ENCODE measurements around the gene CENPT. TPM values are rescaled to one million over a fixed set of nuclear protein-coding genes. Genes with fewer than 3 reads are reported as not detected.

The CENPT gene
- total RNA-seq, 1 donor from 2014 or later, result 10.3 TPM

DNA sequence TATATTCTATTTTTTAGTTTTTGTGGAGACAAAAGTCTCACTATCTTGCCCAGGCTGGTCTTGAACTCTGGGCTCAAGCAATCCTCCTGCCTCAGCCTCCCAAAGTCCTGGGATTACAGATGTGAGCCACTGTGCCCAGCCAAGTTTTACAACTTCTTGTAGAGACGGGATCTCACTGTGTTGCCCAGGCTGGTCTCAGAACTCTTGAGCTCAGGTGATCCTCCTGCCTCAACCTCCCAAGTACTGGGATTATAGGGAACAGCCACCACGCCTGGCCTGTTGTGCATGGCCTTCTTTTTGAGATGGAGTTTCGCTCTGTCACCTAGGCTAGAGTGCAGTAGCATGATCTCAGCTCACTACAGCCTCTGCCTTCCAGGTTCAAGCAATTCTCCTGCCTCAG, 6.2 kb upstream of the CENPT start:
- H3K36me3 ChIP-seq (ENCODE audit: control insufficient read depth, insufficient read depth, low read length), result peaks cover 3% of the 10 kb centered on the region
- H3K4me3 ChIP-seq (ENCODE audit: low read depth, low read length), result no peak overlapping the region
- FAIRE-seq (no peak), DNase-seq (ENCODE audit: low read depth) (no peak)
- TF ChIP-seq, protein P1, sequence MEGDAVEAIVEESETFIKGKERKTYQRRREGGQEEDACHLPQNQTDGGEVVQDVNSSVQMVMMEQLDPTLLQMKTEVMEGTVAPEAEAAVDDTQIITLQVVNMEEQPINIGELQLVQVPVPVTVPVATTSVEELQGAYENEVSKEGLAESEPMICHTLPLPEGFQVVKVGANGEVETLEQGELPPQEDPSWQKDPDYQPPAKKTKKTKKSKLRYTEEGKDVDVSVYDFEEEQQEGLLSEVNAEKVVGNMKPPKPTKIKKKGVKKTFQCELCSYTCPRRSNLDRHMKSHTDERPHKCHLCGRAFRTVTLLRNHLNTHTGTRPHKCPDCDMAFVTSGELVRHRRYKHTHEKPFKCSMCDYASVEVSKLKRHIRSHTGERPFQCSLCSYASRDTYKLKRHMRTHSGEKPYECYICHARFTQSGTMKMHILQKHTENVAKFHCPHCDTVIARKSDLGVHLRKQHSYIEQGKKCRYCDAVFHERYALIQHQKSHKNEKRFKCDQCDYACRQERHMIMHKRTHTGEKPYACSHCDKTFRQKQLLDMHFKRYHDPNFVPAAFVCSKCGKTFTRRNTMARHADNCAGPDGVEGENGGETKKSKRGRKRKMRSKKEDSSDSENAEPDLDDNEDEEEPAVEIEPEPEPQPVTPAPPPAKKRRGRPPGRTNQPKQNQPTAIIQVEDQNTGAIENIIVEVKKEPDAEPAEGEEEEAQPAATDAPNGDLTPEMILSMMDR (IDR thresholded peaks at IDR 0.05; ENCODE audit: insufficient read depth, low read length, severe bottlenecking), result no peak
- H3K27me3 ChIP-seq (ENCODE audit: control insufficient read depth, insufficient read depth, low read length), result no peaks in the 10 kb centered on the region

DNA sequence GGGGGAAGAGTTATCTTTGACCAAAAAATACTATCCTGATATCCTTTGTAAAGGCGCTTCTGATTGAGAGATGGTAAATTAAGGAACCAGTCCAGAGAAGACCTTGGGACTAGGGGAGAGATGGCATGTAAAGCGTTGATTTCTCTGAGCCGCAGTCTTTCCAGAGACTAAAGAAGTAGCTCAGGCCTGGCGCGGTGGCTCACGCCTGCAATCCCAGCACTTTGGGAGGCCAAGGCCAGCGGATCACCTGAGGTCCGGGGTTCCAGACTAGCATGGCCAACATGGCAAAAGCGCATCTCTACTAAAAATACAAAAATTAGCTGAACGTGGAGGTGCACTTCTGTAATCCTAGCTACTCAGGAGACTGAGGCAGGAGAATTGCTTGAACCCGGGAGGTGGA, 625 bp upstream of the CENPT start:
- H3K4me3 ChIP-seq (ENCODE audit: low read depth, low read length), result peak overlapping the region; percentile 93
- FAIRE-seq (no peak), DNase-seq (ENCODE audit: low read depth) (no peak)
- no peaks in the 10 kb centered on the region for H3K27me3 ChIP-seq (ENCODE audit: control insufficient read depth, insufficient read depth, low read length)
- TF ChIP-seq, protein P1 (IDR thresholded peaks at IDR 0.05; ENCODE audit: insufficient read depth, low read length, severe bottlenecking), result no peak
- peaks cover 5% of the 10 kb centered on the region for H3K36me3 ChIP-seq (ENCODE audit: control insufficient read depth, insufficient read depth, low read length)

DNA sequence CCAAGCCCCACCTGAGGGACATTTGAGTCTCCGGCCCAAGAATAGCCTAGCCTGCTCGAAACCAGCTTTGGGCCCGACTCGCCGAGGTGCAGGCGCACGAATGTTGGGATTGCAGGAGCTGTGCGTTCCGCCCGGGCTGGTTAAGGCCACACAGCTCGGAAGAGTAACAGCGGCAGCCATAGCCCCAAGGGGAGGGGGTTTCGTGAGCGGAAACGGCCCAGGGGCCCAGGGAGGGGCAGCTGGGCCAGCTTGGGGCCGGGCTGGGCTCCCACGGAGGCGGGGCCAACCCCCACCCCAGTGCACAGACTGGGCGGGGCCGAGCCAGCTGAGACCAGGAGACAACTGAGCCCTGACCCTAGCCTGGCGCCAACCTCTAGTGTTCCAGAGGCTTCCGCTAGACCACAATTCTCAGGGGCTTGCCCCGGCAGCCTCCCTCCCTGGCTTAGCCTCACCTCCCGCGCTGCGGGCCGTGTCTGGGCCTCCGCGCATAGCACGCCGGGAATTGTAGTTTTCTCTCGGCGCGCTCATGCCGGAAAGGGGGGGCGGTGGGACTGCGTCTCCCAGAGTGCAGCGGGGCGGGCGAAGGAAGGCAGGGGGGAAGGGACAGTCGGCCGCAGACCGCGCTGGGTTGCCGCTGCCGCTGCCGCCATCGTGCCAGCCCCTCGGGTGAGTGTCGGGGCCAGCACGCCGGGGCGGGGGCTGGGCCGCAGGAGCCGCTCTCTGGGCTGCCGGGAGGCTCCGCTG, 1.0 kb downstream of the CENPT start, which contains the start of gene NUTF2:
Gene NUTF2, plus strand, starts transcription at position 614 of the 744 bp plus-strand sequence. CDS start 18,198 bp downstream, outside the sequence.
- FAIRE-seq (no peak), DNase-seq (ENCODE audit: low read depth) (peak; percentile 77)
- H3K4me3 ChIP-seq (ENCODE audit: low read depth, low read length), result peak within 1 kb of the TSS; percentile 93
- TF ChIP-seq, protein P1 (IDR thresholded peaks at IDR 0.05; ENCODE audit: insufficient read depth, low read length, severe bottlenecking), result no peak
- H3K36me3 ChIP-seq (ENCODE audit: control insufficient read depth, insufficient read depth, low read length), result peaks cover 5% of the 10 kb centered on the region
- H3K27me3 ChIP-seq (ENCODE audit: control insufficient read depth, insufficient read depth, low read length), result no peaks in the 10 kb centered on the region

DNA sequence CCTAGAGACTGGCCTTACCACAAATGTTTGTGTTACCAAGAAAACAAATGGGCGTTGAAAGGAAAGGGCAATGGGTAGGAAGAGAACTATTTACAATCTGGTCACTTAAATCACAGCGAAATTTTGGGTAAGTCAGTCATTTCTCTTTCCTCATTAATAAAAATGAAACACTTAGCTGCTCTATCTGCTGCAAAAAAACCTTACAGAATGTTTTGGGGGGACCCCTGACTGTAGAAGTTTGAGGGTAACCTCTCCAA, 1.5 kb downstream of the CENPT start:
- no peak for FAIRE-seq
- Histone ChIP-seq H3K4me3 (ENCODE audit: low read depth, low read length) (peak overlapping the region; percentile 93), H3K27me3 (ENCODE audit: control insufficient read depth, insufficient read depth, low read length) (no peaks in the 10 kb centered on the region), H3K36me3 (ENCODE audit: control insufficient read depth, insufficient read depth, low read length) (peaks cover 5% of the 10 kb centered on the region)
- TF ChIP-seq, protein P1 (IDR thresholded peaks at IDR 0.05; ENCODE audit: insufficient read depth, low read length, severe bottlenecking), result no peak
- no peak for DNase-seq (ENCODE audit: low read depth)

DNA sequence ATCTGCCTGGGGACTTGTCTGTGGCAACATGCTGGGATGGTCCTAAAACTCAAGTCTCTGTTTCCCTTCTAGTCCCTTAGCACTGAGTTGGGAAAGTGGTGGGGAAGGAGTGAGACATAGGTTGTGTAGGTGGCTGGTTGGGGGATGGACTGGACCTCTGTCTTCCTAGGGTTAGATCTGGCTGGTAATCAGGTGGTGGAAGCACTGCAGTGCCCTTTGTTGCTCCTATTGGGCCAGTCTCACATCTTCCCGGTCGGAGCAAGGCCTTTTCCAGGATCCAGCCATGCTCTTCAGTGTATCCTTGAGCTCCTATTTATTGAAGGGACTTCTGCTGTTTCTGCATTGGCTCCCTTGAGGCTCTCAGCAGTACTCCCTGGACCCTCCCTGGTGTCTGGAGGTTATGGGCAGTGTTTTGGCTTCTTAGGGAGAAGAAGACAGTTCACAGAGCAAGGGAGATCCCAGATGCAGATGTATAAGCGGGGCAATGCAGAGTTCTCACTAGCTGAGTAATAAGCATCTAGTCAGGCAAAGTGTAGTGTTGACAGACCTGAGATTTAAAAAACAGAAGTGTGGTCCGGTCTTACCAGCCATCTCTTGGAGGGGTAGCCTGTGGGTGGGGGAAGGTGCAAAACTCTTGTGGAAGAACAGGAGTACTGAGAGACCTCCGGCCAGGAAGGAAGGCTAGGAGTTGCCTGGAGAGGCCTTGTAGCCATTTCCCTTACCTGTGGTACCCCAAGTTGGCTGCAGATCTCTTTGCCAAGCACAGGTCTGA, 2.0 kb downstream of the CENPT start:
- TF ChIP-seq, protein P1 (IDR thresholded peaks at IDR 0.05; ENCODE audit: insufficient read depth, low read length, severe bottlenecking), result no peak
- no peaks in the 10 kb centered on the region for H3K27me3 ChIP-seq (ENCODE audit: control insufficient read depth, insufficient read depth, low read length)
- H3K4me3 ChIP-seq (ENCODE audit: low read depth, low read length), result peak overlapping the region; percentile 93
- FAIRE-seq (no peak), DNase-seq (ENCODE audit: low read depth) (no peak)
- H3K36me3 ChIP-seq (ENCODE audit: control insufficient read depth, insufficient read depth, low read length), result peaks cover 4% of the 10 kb centered on the region

Measured in bronchial epithelial cell (primary cell).